ENCODE results near the gene ALG12. TPM values are rescaled to one million over a fixed set of nuclear protein-coding genes. Genes with fewer than 3 reads are reported as not detected.

The ALG12 gene
- total RNA-seq, 2 donors from 2014 or later = 19.7 to 26.2 TPM

DNA sequence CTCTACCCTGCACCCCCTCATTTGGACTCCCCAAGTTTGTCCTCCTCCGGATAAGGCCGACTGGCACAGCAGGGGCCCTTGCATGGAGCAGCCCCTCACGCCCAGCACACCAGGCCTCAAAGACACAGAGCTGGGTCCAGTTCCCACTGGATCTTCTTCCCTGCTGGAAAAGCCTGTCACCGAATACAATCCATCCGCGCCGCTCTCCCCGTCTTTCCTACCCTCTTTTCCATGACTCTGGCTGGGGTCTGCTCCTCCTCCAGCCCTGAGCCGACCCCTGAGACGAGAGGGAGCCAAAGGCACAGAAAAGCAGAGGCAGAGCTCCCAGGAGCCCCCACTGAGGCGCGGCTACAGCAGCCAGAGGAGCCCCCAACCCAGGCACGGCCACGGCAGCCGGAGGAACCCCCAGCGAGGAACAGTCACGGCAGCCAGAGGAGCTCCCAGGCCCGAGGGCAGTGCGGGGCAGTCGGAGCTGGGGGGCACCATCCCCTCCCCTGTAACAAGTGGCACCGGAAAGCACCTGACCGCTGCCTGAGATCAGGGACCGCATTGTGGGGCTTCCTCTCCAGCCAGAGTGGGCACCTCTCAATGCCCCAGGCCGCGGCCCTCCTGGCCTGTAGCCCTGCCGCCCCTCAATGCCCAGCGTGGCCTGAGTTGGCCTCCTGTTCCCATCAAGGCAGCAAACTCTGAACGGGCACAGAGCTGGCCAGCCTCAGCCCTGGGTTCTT, 12.0 kb downstream of the ALG12 start:
- H3K4me1 Mint-ChIP-seq = no peaks in the 10 kb centered on the region
- Histone ChIP-seq H3K36me3 (ENCODE audit: control insufficient read depth, insufficient read depth, low read length) (peaks cover 22% of the 10 kb centered on the region), H3K9me3 (ENCODE audit: control insufficient read depth, low read length) (no peaks in the 10 kb centered on the region), H3K4me1 (ENCODE audit: control insufficient read depth, insufficient read depth, low read length) (no peaks in the 10 kb centered on the region), H3K27me3 (ENCODE audit: control insufficient read depth, insufficient read depth, low read length, poor library complexity, severe bottlenecking) (no peaks in the 10 kb centered on the region), H3K27ac (ENCODE audit: low read depth, low read length) (no peak overlapping the region), H3K4me3 (ENCODE audit: low read length) (no peak overlapping the region), H3K9ac (ENCODE audit: extremely low read depth, low read length, poor library complexity, severe bottlenecking) (no peak overlapping the region)
- H3K27me3 Mint-ChIP-seq (ENCODE audit: insufficient read depth) = no peaks in the 10 kb centered on the region
- no peaks in the 10 kb centered on the region for H3K9me3 Mint-ChIP-seq
- peak; percentile 35 for DNase-seq
- H3K27ac Mint-ChIP-seq = no peak overlapping the region
- 94 to 97% methylated on average over 21 to 28 of the region's 28 CpGs for WGBS, 2 experiments (ENCODE audit: insufficient coverage in 1 of 2, insufficient read length in 1 of 2)
- peaks cover 41% of the 10 kb centered on the region for H3K36me3 Mint-ChIP-seq (ENCODE audit: low read depth)
- H3K4me3 Mint-ChIP-seq = no peak overlapping the region
- TF ChIP-seq, protein P1, sequence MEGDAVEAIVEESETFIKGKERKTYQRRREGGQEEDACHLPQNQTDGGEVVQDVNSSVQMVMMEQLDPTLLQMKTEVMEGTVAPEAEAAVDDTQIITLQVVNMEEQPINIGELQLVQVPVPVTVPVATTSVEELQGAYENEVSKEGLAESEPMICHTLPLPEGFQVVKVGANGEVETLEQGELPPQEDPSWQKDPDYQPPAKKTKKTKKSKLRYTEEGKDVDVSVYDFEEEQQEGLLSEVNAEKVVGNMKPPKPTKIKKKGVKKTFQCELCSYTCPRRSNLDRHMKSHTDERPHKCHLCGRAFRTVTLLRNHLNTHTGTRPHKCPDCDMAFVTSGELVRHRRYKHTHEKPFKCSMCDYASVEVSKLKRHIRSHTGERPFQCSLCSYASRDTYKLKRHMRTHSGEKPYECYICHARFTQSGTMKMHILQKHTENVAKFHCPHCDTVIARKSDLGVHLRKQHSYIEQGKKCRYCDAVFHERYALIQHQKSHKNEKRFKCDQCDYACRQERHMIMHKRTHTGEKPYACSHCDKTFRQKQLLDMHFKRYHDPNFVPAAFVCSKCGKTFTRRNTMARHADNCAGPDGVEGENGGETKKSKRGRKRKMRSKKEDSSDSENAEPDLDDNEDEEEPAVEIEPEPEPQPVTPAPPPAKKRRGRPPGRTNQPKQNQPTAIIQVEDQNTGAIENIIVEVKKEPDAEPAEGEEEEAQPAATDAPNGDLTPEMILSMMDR (conservative IDR thresholded peaks at IDR 0.05) = no peak

DNA sequence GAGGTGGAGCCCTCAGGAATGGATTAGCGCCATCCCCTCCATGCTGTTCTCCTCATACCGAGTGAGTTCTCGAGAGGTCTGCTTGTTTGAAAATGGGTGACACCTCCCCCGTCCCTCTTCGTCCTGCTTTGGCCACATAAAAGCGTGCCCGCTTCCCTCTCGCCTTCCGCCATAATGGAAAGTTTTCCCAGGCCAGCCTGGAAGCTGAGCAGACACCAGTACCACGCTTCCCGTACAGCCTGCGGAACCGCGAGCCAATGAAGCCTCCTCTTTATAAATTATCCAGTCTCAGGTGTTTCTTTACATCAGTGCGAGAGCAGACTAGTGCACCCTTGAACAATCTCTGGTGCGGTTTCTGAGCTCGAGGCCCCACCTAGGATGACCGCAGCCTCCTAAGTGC, 12.8 kb downstream of the ALG12 start:
- no peak overlapping the region for H3K9ac ChIP-seq (ENCODE audit: extremely low read depth, low read length, poor library complexity, severe bottlenecking)
- peaks cover 48% of the 10 kb centered on the region for H3K36me3 Mint-ChIP-seq (ENCODE audit: low read depth)
- no peak overlapping the region for H3K27ac ChIP-seq (ENCODE audit: low read depth, low read length)
- no peaks in the 10 kb centered on the region for H3K27me3 ChIP-seq (ENCODE audit: control insufficient read depth, insufficient read depth, low read length, poor library complexity, severe bottlenecking)
- H3K4me3 Mint-ChIP-seq = no peak overlapping the region
- no peak overlapping the region for H3K4me3 ChIP-seq (ENCODE audit: low read length)
- WGBS, 2 experiments (ENCODE audit: insufficient coverage in 1 of 2, insufficient read length in 1 of 2) = 93 to 97% methylated on average over 17 to 18 of the region's 18 CpGs
- no peaks in the 10 kb centered on the region for H3K4me1 ChIP-seq (ENCODE audit: control insufficient read depth, insufficient read depth, low read length)
- no peak overlapping the region for H3K27ac Mint-ChIP-seq
- H3K4me1 Mint-ChIP-seq = no peaks in the 10 kb centered on the region
- no peaks in the 10 kb centered on the region for H3K9me3 ChIP-seq (ENCODE audit: control insufficient read depth, low read length)
- peaks cover 24% of the 10 kb centered on the region for H3K36me3 ChIP-seq (ENCODE audit: control insufficient read depth, insufficient read depth, low read length)
- TF ChIP-seq, protein P1 (conservative IDR thresholded peaks at IDR 0.05) = no peak
- DNase-seq = peak; percentile 37
- H3K27me3 Mint-ChIP-seq (ENCODE audit: insufficient read depth) = no peaks in the 10 kb centered on the region
- no peaks in the 10 kb centered on the region for H3K9me3 Mint-ChIP-seq

DNA sequence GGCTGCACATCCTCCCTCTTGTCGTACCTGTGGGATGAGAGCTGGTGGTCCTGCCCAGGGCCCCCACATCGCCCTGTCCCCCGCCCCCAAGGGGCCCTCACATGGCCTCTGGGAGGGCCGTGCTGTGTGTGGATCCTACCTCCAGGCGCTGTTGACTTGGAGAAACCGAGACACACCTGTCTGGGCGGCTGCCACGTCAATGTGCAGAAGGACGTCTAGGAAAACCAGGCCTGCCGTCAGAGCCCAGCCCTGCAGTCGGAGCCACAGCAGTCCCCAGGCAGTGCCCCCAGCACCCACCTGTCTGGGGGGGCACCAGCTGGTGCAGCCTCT, 14.2 kb downstream of the ALG12 start:
- Mint-ChIP-seq H3K4me3 (no peak overlapping the region), H3K9me3 (peaks cover under 1% of the 10 kb centered on the region), H3K36me3 (ENCODE audit: low read depth) (peaks cover 53% of the 10 kb centered on the region), H3K4me1 (no peaks in the 10 kb centered on the region), H3K27me3 (ENCODE audit: insufficient read depth) (no peaks in the 10 kb centered on the region), H3K27ac (no peak overlapping the region)
- H3K9ac ChIP-seq (ENCODE audit: extremely low read depth, low read length, poor library complexity, severe bottlenecking) = no peak overlapping the region
- no peaks in the 10 kb centered on the region for H3K27me3 ChIP-seq (ENCODE audit: control insufficient read depth, insufficient read depth, low read length, poor library complexity, severe bottlenecking)
- H3K36me3 ChIP-seq (ENCODE audit: control insufficient read depth, insufficient read depth, low read length) = peaks cover 21% of the 10 kb centered on the region
- H3K9me3 ChIP-seq (ENCODE audit: control insufficient read depth, low read length) = no peaks in the 10 kb centered on the region
- 96 to 97% methylated on average over 6 to 11 of the region's 11 CpGs for WGBS, 2 experiments (ENCODE audit: insufficient coverage in 1 of 2, insufficient read length in 1 of 2)
- H3K27ac ChIP-seq (ENCODE audit: low read depth, low read length) = no peak overlapping the region
- no peaks in the 10 kb centered on the region for H3K4me1 ChIP-seq (ENCODE audit: control insufficient read depth, insufficient read depth, low read length)
- TF ChIP-seq, protein P1 (conservative IDR thresholded peaks at IDR 0.05) = no peak
- peak; percentile 22 for DNase-seq
- H3K4me3 ChIP-seq (ENCODE audit: low read length) = no peak overlapping the region

Measured in endodermal cell (in vitro differentiated cells).